BLaER1 (cell line): ENCODE measurements around the gene INAVA.

Experiments
- H3K27ac ChIP-seq: shearing (Covaris generic); formaldehyde crosslinking; 2 replicates; pipeline ENCODE4 v1.8.1; 2022
- H3K27me3 ChIP-seq: shearing (Covaris generic); formaldehyde crosslinking; 2 replicates; pipeline ENCODE4 v1.8.1; 2022
- H3K36me3 ChIP-seq: shearing (Covaris generic); formaldehyde crosslinking; 2 replicates; pipeline ENCODE4 v1.8.1; 2022
- H3K4me1 ChIP-seq: shearing (Covaris generic); formaldehyde crosslinking; 2 replicates; pipeline ENCODE4 v1.8.1; 2022
- H3K4me2 ChIP-seq: shearing (Covaris generic); formaldehyde crosslinking; 2 replicates; pipeline ENCODE4 v1.8.1; 2022
- H3K4me3 ChIP-seq: shearing (Covaris generic); formaldehyde crosslinking; 2 replicates; pipeline ENCODE4 v1.8.1; 2022
- H3K9ac ChIP-seq: shearing (Covaris generic); formaldehyde crosslinking; 2 replicates; pipeline ENCODE4 v1.8.1; 2022
- H3K9me3 ChIP-seq: shearing (Covaris generic); formaldehyde crosslinking; 2 replicates; pipeline ENCODE4 v1.8.1; 2022
- H4K20me1 ChIP-seq: shearing (Covaris generic); formaldehyde crosslinking; 2 replicates; pipeline ENCODE4 v1.8.1; 2022
- Cebpa-rat ChIP-seq: shearing (Covaris generic); IDR thresholded peaks from 2 replicates; pipeline ENCODE4 v1.8.1; 2022

Gene INAVA

GRCh38 chr1:200888349-200888838 lies 6.3 kb upstream of the INAVA start:
- Histone ChIP-seq H4K20me1 (no peaks in the 10 kb centered on the region), H3K4me2 (peak overlapping the region; percentile 88), H3K36me3 (no peaks in the 10 kb centered on the region), H3K9me3 (no peaks in the 10 kb centered on the region; the same call in 1 of the 2 replicates), H3K27ac (peak overlapping the region; percentile 66), H3K4me3 (peak overlapping the region; percentile 47), H3K4me1 (peaks cover 59% of the 10 kb centered on the region), H3K9ac (peak overlapping the region; percentile 55), H3K27me3 (peaks cover 39% of the 10 kb centered on the region)
- TF ChIP-seq Cebpa-rat, result no peak

DNA sequence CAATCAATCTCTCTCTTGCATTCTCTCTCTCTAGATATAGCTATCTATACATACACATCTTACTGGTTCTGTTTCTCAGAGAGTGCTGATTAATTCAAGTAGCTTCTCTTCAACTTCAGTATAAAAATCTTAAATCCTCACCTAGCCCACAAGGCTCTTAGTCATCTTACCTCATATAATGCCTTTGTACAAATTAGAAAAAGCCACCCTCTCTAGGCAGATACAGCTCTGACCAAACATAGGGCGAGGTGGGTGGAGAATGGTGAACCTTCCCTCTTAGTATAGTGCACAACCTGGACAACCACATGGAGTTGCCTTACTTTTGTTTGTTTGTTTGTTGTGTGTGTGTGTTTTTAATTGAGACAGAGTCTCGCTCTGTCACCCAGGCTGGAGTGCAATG lies 5.1 kb upstream of the INAVA start:
- Histone ChIP-seq H3K9me3 (no peaks in the 10 kb centered on the region; the same call in 1 of the 2 replicates), H3K27ac (no peak overlapping the region), H3K27me3 (peaks cover 48% of the 10 kb centered on the region), H3K4me1 (peaks cover 59% of the 10 kb centered on the region), H3K4me3 (no peak overlapping the region), H4K20me1 (no peaks in the 10 kb centered on the region), H3K4me2 (peak overlapping the region; percentile 88), H3K36me3 (no peaks in the 10 kb centered on the region), H3K9ac (no peak overlapping the region)
- no peak for TF ChIP-seq Cebpa-rat

- no peak for TF ChIP-seq Cebpa-rat
- Histone ChIP-seq H3K4me3 (no peak overlapping the region), H3K4me1 (peaks cover 59% of the 10 kb centered on the region), H3K4me2 (peak overlapping the region; percentile 88; the same call in 1 of the 2 replicates), H3K27ac (no peak overlapping the region), H3K9me3 (no peaks in the 10 kb centered on the region; the same call in 1 of the 2 replicates), H3K9ac (no peak overlapping the region), H3K27me3 (peaks cover 48% of the 10 kb centered on the region), H4K20me1 (no peaks in the 10 kb centered on the region), H3K36me3 (no peaks in the 10 kb centered on the region)
Observed at GRCh38 chr1:200890027-200890426, 4.7 kb upstream of the INAVA start.

DNA sequence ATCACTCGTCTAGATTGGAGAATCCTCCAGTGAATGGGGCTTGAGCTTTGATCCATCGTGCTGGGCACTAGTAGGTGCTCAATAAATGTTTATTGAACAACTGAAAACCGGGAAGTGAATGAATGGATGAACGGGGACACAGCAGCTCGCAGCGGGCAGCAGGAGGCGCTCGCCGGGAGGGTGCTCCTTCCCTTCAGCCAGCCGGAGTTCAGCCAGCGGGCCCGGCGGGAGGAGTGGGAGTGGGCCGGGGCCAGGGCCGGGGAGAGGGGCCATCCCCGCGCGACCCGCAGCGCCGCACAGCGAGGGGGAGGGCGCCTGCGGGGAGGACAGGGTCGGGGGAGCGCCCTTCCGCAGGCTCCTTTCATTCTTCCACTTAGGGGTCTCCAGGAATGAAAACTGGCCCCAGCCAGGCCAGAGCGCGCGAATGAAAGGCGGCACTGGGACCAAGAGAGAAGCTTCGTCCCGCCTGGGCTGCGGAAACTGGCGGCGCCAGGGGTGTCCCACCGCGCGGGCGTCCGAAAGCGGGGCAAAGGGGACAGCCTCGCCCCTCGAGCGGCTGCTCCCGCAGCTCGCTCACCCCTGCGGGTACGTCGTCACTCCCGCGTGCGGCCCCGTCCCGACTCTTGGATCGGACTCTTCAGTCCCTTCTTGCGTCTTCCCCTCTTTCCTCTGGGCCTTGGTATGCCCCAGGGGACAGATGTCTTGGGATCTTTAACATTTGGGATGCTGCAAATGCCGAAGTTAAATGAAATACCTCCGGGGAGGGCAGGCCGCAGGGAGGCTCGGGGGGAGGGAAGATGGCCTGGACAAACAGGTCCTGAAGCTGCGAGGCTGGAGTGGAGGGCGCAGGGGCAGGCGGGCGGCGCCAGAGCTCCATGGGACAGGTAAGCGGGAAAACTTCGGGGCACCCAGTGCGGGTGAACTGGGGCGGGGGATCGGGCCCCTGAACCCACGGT lies 3.6 kb upstream of the INAVA start:
- H3K27ac ChIP-seq, result no peak overlapping the region
- H3K4me2 ChIP-seq, result peak overlapping the region; percentile 65
- peaks cover 48% of the 10 kb centered on the region for H3K27me3 ChIP-seq
- no peaks in the 10 kb centered on the region for H4K20me1 ChIP-seq
- no peak overlapping the region for H3K9ac ChIP-seq
- no peaks in the 10 kb centered on the region; the same call in 1 of the 2 replicates for H3K9me3 ChIP-seq
- no peaks in the 10 kb centered on the region for H3K36me3 ChIP-seq
- peaks cover 55% of the 10 kb centered on the region for H3K4me1 ChIP-seq
- peak overlapping the region; percentile 54 for H3K4me3 ChIP-seq
- no peak for TF ChIP-seq Cebpa-rat

- peaks cover 53% of the 10 kb centered on the region for H3K4me1 ChIP-seq
- TF ChIP-seq Cebpa-rat, result no peak
- no peak overlapping the region for H3K27ac ChIP-seq
- no peaks in the 10 kb centered on the region for H4K20me1 ChIP-seq
- no peak overlapping the region for H3K4me2 ChIP-seq
- peak overlapping the region; percentile 54 for H3K4me3 ChIP-seq
- H3K9ac ChIP-seq, result no peak overlapping the region
- no peaks in the 10 kb centered on the region; the same call in 1 of the 2 replicates for H3K9me3 ChIP-seq
- peaks cover 48% of the 10 kb centered on the region for H3K27me3 ChIP-seq
- H3K36me3 ChIP-seq, result no peaks in the 10 kb centered on the region
Observed at GRCh38 chr1:200891774-200892157, 2.9 kb upstream of the INAVA start.

GRCh38 chr1:200892546-200892945 lies 2.2 kb upstream of the INAVA start:
- Histone ChIP-seq H3K27ac (no peak overlapping the region), H3K27me3 (peaks cover 48% of the 10 kb centered on the region), H4K20me1 (no peaks in the 10 kb centered on the region), H3K36me3 (no peaks in the 10 kb centered on the region), H3K9ac (no peak overlapping the region), H3K4me3 (no peak overlapping the region), H3K4me1 (peaks cover 51% of the 10 kb centered on the region), H3K4me2 (no peak overlapping the region), H3K9me3 (no peaks in the 10 kb centered on the region; the same call in 1 of the 2 replicates)
- no peak for TF ChIP-seq Cebpa-rat

DNA sequence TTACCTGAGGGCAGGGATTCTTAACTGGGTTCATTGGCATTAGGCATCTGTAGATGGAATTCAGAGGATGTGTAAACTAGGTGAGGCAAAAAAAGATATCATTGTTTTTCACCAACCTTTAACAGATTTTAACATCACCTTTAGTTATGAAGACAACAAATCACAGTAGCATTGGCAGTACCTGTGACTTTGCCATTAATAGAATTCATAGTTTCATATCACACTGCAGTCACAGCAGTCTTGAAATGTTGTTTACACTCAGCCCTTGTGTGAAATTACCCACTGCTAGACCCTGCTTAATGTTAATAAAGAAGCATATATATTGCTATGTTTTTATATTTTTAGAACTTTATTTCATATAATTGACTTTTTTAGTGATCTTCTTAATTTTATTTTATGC lies 1.7 kb upstream of the INAVA start:
- H3K27me3 ChIP-seq, result peaks cover 48% of the 10 kb centered on the region
- no peaks in the 10 kb centered on the region for H3K36me3 ChIP-seq
- H4K20me1 ChIP-seq, result no peaks in the 10 kb centered on the region
- H3K27ac ChIP-seq, result no peak overlapping the region
- no peaks in the 10 kb centered on the region; the same call in 1 of the 2 replicates for H3K9me3 ChIP-seq
- no peak overlapping the region for H3K9ac ChIP-seq
- H3K4me2 ChIP-seq, result no peak overlapping the region
- no peak for TF ChIP-seq Cebpa-rat
- H3K4me1 ChIP-seq, result peaks cover 49% of the 10 kb centered on the region
- H3K4me3 ChIP-seq, result no peak overlapping the region

GRCh38 chr1:200893411-200893901 lies 1.2 kb upstream of the INAVA start:
- H3K4me3 ChIP-seq, result no peak overlapping the region
- peaks cover 48% of the 10 kb centered on the region for H3K27me3 ChIP-seq

GRCh38 chr1:200895443-200895789 lies 716 bp downstream of the INAVA start:
- no peaks in the 10 kb centered on the region for H4K20me1 ChIP-seq
- H3K36me3 ChIP-seq, result no peaks in the 10 kb centered on the region
- no peak for TF ChIP-seq Cebpa-rat
- no peaks in the 10 kb centered on the region; the same call in 1 of the 2 replicates for H3K9me3 ChIP-seq
- H3K27ac ChIP-seq, result no peak overlapping the region
- peaks cover 50% of the 10 kb centered on the region for H3K4me1 ChIP-seq
- H3K27me3 ChIP-seq, result peaks cover 39% of the 10 kb centered on the region
- H3K4me3 ChIP-seq, result no peak overlapping the region
- H3K4me2 ChIP-seq, result no peak overlapping the region
- no peak overlapping the region for H3K9ac ChIP-seq

More at GRCh38 chr1:200893411-200893901, 1.2 kb upstream of the INAVA start:
- no peaks in the 10 kb centered on the region; the same call in 1 of the 2 replicates for H3K9me3 ChIP-seq
- no peak overlapping the region for H3K4me2 ChIP-seq
- no peak overlapping the region for H3K9ac ChIP-seq
- no peak for TF ChIP-seq Cebpa-rat
- H3K27ac ChIP-seq, result no peak overlapping the region
- no peaks in the 10 kb centered on the region for H4K20me1 ChIP-seq
- peaks cover 49% of the 10 kb centered on the region for H3K4me1 ChIP-seq
- no peaks in the 10 kb centered on the region for H3K36me3 ChIP-seq
